A673 (cell line): ENCODE data around the gene HDAC7. TPM values are rescaled to one million over a fixed set of nuclear protein-coding genes. Genes with fewer than 3 reads are reported as not detected.
A peak's percentile ranks its signal among the peaks of the same experiment; 100 is the strongest.

Source experiments
- BruUV-seq: library from RNA; stranded (reverse); fragments of 400-500 nt; replicated peaks from 2 replicates; lab custom pipeline; 2021; lab: Mats Ljungman, UMichigan
- CTCF ChIA-PET: fragments of 300-600 bp; sonication (Branson Sonifier 250); formaldehyde crosslinking; loops from one replicate; lab custom pipeline; 2022; ENCODE audit warnings: antibody characterized with exemption; lab: Charles Lee
- POLR2A ChIA-PET: fragments of 300-600 bp; sonication (Branson Sonifier 250); formaldehyde crosslinking; loops from one replicate; lab custom pipeline; 2022; ENCODE audit warnings: antibody characterized with exemption; ENCODE audit not compliant: low non-redundant PET; lab: Charles Lee
- DNase-seq: peaks from one replicate; pipeline ENCODE4 v3.0.0-alpha.2; 2015; ENCODE audit warnings: low spot score
- H3K27ac ChIP-seq: fragments of 200-600 bp; sonication (generic); 2 replicates; pipeline ENCODE4 v1.5.1; 2016; ENCODE audit warnings: mixed run types, low read depth, mild to moderate bottlenecking, mixed read lengths, antibody characterized with exemption, low read length; ENCODE audit not compliant: poor library complexity, severe bottlenecking
- H3K27me3 ChIP-seq: fragments of 200-600 bp; sonication (generic); replicated peaks from 2 replicates; pipeline ENCODE4 v1.6.1; 2017; ENCODE audit warnings: mixed run types, low read depth, mild to moderate bottlenecking, mixed read lengths, antibody characterized with exemption, low read length; ENCODE audit not compliant: insufficient read depth, poor library complexity
- H3K36me3 ChIP-seq: fragments of 200-600 bp; sonication (generic); 2 replicates; pipeline ENCODE4 v1.6.1; 2016; ENCODE audit warnings: mixed run types, mild to moderate bottlenecking, mixed read lengths, antibody characterized with exemption, low read length; ENCODE audit not compliant: insufficient read depth, poor library complexity, severe bottlenecking
- H3K4me1 ChIP-seq: fragments of 200-600 bp; sonication (generic); 2 replicates; pipeline ENCODE4 v1.6.1; 2017; ENCODE audit warnings: mixed run types, mild to moderate bottlenecking, mixed read lengths, antibody characterized with exemption, low read length; ENCODE audit not compliant: insufficient read depth, poor library complexity, severe bottlenecking
- H3K4me3 ChIP-seq: fragments of 200-600 bp; sonication (generic); 2 replicates; pipeline ENCODE4 v1.5.1; 2016; ENCODE audit warnings: low read depth, mixed run types, mild to moderate bottlenecking, mixed read lengths, low read length; ENCODE audit not compliant: poor library complexity, severe bottlenecking
- H3K9me3 ChIP-seq: fragments of 200-600 bp; sonication (generic); 2 replicates; pipeline ENCODE4 v1.6.1; 2016; ENCODE audit warnings: mixed run types, low read depth, mild to moderate bottlenecking, mixed read lengths, antibody characterized with exemption, low read length; ENCODE audit not compliant: poor library complexity, severe bottlenecking
- CTCF ChIP-seq: fragments of 300-800, 200-600 bp; sonication (generic); conservative IDR thresholded peaks from 2 replicates; pipeline ENCODE4 v1.5.1; 2017; ENCODE audit warnings: low read depth, mild to moderate bottlenecking, antibody characterized with exemption, low read length, moderate library complexity, mixed read lengths
- EZH2 ChIP-seq: fragments of 200-600 bp; sonication (generic); IDR thresholded peaks from 2 replicates; pipeline ENCODE4 v1.6.1; 2017; ENCODE audit warnings: borderline replicate concordance, low read depth, mild to moderate bottlenecking, mixed read lengths, antibody characterized with exemption, low read length; ENCODE audit not compliant: poor library complexity, severe bottlenecking
- intact Hi-C: fragments of 100-400 bp; cut with micrococcal nuclease; formaldehyde crosslinking; loops from one replicate; pipeline ENCODE4 v1.10.0; 2022; ENCODE audit not compliant: unreplicated experiment
- total RNA-seq: library from RNA; stranded (reverse); gene quantifications from 2 replicates; pipeline ENCODE4 v1.2.3, GENCODE V29; 2021

The HDAC7 gene
- total RNA-seq, 1 experiment from 2014 or later, result 58.9 TPM

GRCh38 chr12:47744778-47745436 is 74.8 kb downstream of the HDAC7 start:
- ChIA-PET CTCF (interaction anchor here (1.1 kb wide), 1 partner anchor 22 kb away, joined by 3 read pairs; no protein-coding TSS in a partner anchor), POLR2A (no interaction called here)
- H3K4me3 ChIP-seq, result no peak overlapping the region
- no peaks in the 10 kb centered on the region for H3K36me3 ChIP-seq
- no TSS peak for BruUV-seq
- no peak for DNase-seq
- peaks cover 30% of the 10 kb centered on the region for H3K4me1 ChIP-seq
- H3K9me3 ChIP-seq, result no peaks in the 10 kb centered on the region
- no peaks in the 10 kb centered on the region for H3K27me3 ChIP-seq
- intact Hi-C loops, result loop anchor here (5.0 kb wide), 1 partner anchor 32 kb away; no protein-coding TSS in a partner anchor
- H3K27ac ChIP-seq, result no peak overlapping the region
- TF ChIP-seq CTCF (no peak), EZH2 (no peak)

DNA sequence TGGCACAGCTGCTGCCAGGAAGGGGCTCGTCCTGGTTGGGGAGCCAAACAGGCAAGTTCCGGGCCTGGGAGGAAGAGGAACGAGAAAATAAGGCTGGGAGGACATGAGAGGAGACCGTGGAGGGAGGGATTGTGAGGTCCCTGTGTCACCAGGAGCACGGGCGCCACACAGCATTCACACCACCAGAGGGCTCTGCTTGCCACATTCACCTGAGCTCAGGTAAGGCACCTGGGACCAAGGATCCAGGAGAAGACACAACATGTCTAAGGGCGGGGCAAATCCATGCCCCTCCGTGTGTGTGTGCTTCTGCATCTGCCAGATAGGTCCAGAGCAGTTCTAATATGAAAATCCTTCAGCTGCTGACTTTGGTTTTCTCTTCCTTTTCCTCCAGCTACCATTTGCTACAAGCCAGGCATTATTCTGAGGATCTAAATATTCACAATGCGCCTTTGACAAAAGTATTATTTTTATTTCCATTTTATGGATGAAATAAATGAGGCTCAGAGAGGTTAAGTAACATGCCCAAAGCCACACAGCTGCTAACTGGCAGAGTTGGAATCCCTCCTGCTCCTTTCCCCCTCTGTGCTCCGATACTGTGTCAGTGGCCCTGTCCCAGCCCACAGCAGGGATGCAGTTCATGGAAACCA is 75.6 kb downstream of the HDAC7 start:
- no peak for DNase-seq
- Histone ChIP-seq H3K9me3 (no peaks in the 10 kb centered on the region), H3K4me1 (peaks cover 38% of the 10 kb centered on the region), H3K36me3 (no peaks in the 10 kb centered on the region), H3K27ac (no peak overlapping the region), H3K27me3 (no peaks in the 10 kb centered on the region), H3K4me3 (no peak overlapping the region)
- intact Hi-C loops, result loop anchor here (5.0 kb wide), 1 partner anchor 33 kb away; no protein-coding TSS in a partner anchor
- no TSS peak for BruUV-seq
- ChIA-PET POLR2A (no interaction called here), CTCF (interaction anchor here (1.1 kb wide), 1 partner anchor 23 kb away, joined by 3 read pairs; no protein-coding TSS in a partner anchor)
- TF ChIP-seq CTCF (peak; percentile 52), EZH2 (no peak)

DNA sequence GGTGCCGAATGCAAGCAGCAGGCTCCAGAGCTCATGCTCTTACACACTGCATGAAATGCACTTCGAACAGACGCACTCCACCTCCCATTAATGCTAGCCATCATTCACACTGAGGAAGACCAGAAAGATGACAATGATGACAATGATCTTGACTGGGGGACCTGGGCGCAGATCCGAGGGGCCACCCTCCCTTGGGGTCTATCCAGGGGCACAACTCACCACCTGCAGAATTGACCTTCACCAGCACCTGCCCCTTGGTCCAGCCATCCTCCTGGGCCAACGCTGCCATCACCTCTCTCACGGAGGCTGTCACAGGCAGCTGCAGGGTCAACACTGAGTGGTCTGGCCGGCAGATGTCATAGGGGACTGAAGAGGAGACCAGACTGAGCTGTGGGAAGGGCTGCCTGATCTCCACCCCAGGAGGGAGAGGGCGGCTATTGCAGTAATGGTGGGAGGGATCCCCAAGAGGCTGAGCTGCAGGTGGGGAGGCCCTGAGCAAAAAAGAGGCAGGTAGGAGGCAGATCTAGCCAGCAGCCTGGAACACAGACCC is 76.3 kb downstream of the HDAC7 start:
- TF ChIP-seq CTCF (no peak), EZH2 (no peak)
- no peaks in the 10 kb centered on the region for H3K9me3 ChIP-seq
- ChIA-PET POLR2A (no interaction called here), CTCF (interaction anchor here (2.4 kb wide), 1 partner anchor 95 kb away, joined by 15 read pairs; no protein-coding TSS in a partner anchor)
- H3K36me3 ChIP-seq, result no peaks in the 10 kb centered on the region
- no peak for DNase-seq
- intact Hi-C loops, result loop anchor here (5.0 kb wide), 1 partner anchor 34 kb away; no protein-coding TSS in a partner anchor
- no peak overlapping the region for H3K27ac ChIP-seq
- H3K27me3 ChIP-seq, result no peaks in the 10 kb centered on the region
- H3K4me3 ChIP-seq, result no peak overlapping the region
- H3K4me1 ChIP-seq, result peaks cover 39% of the 10 kb centered on the region
- no TSS peak for BruUV-seq
